GM18511 (cell line): Measurements from ENCODE around the gene LENG1.

Experiments
- ATAC-seq: cut with Tn5 transposase; IDR thresholded peaks from one replicate; pipeline ENCODE4 v1.9.1; 2021; ENCODE audit warnings: mild to moderate bottlenecking, moderate library complexity; ENCODE audit not compliant: unreplicated experiment

LENG1 gene

GRCh38 chr19:54142166-54142780, 17.2 kb downstream of the LENG1 start:
- no peak for ATAC-seq

DNA sequence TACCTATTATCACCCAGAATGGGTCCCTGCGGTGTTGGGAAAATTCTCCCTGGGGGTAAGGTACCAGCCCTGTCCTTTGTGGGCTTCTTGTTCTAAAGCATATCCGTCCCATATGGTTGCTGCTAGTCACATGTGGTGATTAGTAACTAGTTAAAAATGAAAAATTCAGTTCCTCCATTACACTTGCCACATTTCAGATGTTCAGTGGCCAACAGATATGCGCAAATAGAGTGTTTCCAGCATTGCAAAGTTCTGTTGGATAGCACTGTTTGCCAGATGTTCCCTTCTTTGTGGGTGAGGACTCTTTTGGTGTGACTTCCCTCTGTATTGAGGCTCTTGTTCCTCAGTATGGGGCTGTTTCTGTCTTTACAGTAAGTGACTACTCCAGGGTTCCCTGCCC, 18.2 kb downstream of the LENG1 start:
- ATAC-seq, result no peak

GRCh38 chr19:54138489-54139256, 20.8 kb downstream of the LENG1 start:
- ATAC-seq, result no peak

- ATAC-seq, result no peak
Measured at GRCh38 chr19:54137699-54138488, 21.6 kb downstream of the LENG1 start, which contains the start of gene CNOT3. Gene CNOT3 (plus strand): TSS chr19:54137762. CDS start chr19:54142979, 5,217 bp downstream.

- ATAC-seq, result peak; percentile 82
Measured at GRCh38 chr19:54136864-54137698, 22.4 kb downstream of the LENG1 start.

DNA sequence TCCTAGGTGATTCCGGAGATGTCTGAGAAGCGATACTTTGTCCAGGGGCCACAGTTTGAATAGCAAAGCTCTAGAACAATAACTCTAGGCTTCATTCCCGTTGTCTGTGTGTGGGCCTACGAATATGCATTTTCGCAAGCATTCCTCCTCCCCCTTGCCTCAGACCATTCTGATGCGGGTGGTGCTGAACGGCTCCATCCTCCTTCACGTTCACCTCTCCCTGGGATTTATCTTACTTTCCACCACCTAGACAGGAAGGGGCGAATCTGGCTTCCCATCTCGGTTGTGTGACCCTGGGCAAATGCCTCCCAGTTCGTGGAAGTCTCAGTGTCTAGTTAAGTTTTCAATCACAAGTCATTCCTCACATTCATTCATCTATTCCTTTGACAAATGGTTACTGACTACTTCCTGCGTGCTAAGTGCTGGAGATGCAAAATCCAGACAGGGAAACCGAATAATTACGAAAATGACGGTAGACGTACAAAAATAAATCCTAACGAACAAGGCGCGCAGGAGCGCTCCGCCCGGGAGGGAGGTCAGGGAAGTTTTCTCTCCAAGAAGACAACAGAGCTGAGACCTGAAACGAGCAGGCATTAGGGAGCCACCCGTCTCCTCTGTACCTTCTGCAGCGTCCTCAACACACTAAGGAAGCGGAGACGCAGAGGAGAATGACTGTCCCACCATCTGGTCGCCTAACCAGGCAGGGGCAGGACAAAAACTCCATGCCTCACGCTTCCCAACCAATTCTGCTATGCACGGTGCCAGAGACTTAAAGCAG, 23.2 kb downstream of the LENG1 start:
- no peak for ATAC-seq

GRCh38 chr19:54133957-54134590, 25.4 kb downstream of the LENG1 start:
- ATAC-seq, result no peak

DNA sequence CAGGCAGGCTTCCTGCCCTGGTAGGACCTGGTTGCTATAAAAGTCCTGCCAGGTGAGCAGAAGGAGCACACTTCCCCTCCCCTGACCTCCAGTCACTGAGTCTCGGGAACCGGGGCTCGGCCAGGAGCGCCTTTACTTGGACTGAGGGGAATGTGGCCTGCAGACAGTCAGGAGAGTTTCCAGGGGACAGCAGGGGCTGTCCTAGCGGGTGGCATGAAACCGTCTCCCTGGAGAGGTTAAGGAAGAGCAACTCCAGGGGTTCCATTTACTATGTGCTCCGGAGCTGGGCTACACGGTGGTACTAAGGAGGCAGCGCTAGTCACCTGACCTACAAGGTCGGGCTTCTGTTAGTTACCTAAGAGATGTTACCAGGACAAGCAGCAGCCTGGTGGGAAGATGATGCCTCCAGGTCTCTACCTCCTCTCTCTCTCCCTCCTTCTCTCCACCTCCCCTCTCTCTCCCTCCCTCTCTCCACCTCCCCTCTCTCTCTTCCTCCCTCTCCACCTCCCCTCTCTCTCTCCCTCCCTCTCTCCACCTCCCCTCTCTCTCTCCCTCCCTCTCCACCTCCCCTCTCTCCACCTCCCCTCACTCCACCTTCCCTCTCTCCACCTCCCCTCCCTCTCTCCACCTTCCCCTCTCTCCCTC, 26.1 kb downstream of the LENG1 start:
- no peak for ATAC-seq

GRCh38 chr19:54129617-54129996, 29.9 kb downstream of the LENG1 start:
- ATAC-seq, result no peak

DNA sequence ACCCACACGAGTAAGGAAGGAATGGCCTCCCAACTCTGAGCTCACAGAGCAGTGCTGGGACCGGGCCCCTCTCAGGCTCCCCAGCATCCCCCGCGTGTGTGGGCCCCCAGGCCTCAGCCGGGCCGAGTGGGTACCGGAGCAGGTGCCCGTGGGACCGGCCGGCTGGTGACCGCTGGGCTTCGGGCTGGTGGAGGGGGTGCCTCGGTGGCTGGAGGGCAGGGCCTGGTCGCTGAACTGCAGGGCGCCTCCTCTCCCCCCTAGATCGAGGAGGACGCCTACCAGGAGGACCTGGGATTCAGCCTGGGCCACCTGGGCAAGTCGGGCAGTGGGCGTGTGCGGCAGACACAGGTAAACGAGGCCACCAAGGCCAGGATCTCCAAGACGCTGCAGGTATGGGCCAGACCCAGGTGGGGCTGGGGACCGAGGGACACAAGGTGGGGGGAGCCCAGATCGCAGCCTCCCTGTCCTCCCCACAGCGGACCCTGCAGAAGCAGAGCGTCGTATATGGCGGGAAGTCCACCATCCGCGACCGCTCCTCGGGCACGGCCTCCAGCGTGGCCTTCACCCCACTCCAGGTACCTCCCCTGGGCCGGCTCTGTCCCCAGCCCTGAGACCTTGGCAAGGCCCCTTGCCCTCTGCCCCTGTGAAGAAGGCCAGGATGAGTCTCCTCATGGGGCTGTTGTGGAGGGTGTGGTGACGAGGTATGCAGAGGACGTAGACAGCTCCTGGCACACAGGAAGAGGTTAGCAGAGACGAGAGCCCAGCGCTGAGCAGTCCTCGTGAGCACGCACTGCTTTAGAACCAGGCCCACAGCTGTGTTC, 30.5 kb downstream of the LENG1 start:
- no peak for ATAC-seq

DNA sequence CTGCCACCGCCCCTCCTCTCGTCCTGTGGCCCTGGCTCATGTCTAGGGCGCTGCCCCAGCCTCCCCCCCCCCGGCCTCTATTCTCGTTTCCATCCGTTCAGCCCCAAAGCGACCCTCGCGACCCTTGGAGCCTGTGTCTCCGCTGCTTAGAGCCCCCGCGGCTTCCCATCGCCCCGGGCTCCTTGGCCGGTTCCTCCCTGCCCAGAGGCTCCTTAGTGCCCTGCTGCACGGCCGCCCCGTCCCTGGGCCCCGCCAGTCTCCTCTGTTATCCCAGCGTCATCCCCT, 31.1 kb downstream of the LENG1 start:
- no peak for ATAC-seq

DNA sequence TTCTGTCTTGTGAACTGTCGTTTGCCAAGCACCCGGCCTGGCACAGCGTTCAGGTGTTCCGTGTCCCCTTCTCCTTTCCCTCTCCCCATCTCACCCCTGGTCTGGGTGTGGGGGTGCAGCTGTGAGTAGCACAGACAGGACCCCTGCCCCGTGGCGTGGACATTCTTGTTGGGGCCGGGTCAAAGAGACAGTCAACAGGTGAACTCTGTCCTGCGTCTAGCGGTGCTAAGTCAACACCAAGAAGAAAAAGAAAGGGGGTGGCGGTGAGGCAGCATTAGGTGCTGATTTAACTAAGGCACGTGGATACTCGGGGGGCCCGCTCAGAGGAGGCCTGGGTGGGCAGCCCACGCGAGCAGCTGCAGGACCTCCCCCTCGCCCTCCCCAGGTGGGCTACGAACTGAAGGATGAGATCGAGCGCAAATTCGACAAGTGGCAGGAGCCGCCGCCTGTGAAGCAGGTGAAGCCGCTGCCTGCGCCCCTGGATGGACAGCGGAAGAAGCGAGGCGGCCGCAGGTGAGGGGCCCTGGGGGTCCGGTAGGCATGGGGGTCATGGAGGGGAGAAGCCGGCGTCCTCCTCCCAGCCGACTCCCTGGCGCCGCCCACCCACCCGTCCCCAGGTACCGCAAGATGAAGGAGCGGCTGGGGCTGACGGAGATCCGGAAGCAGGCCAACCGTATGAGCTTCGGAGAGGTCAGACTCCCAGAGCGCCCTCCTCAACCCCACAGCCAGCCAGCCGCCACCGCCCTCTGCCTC, 31.7 kb downstream of the LENG1 start:
- ATAC-seq, result no peak

GRCh38 chr19:54125713-54126112, 33.8 kb downstream of the LENG1 start:
- no peak for ATAC-seq

GRCh38 chr19:54124393-54124792, 35.1 kb downstream of the LENG1 start:
- no peak for ATAC-seq

GRCh38 chr19:54123682-54124081, 35.8 kb downstream of the LENG1 start:
- ATAC-seq, result no peak

DNA sequence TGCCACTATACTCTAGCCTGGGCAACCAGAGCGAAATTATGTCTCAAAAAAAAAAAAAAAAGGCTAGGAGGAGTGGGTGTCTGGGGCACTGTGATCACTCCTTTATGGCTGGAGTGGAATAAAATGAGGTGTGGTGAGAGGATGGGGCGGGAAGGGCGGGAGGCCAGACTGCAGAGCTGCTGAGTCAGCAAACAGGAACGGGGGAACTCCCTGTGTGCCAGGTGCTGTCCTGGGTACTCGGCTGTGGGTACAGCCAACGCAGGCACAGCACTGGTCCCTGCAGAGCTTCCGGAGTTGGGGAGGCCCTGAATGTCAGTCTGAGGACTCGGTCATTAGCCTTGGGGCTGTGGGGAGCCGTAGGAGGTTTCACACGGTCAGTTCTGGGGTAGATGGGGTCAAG, 38.3 kb downstream of the LENG1 start:
- no peak for ATAC-seq

DNA sequence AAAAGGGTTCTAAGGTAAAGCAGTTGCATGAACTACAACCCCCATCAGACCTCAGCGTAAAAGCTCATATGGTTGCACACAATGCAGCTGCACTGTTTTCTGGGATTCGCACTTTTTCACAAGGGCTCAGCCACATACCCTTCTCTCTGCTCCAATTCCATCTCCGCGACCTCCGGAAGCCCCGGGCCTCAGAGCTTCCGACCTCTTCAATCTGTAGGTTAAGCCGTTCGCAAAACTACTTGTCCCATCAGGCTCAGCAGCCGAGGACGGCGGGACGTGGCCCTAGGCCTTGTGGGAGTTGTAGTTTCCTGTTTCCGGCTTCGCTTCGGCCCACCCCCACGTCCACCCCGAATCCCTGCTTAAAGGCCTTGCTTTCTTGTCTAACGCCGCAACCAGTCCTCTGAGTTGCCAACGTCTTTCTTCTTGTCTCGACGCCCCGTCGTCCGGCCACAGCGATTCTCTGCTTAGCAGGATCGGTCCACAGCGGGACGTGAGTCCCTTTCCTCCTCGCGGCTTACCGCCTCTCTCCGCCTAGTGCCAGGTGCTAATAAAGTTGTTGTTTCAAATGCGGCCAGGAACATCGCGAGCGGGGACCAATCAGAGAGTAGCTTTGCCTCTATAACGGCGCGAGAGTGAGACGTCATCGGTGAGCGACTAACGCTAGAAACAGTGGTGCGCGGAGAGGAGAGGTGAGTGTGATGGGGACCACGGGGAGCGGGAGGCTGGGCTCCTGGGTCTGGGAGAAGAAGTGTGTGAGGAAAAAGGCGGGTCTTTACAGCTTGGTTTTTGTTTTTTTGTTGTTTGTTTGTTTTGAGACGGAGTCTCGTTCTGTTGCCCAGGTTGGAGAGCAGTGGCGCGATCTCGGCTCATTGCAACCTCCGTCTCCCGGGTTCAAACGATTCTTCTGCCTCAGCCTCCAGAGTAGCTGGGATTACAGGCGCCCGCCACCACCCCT, 44.1 kb downstream of the LENG1 start, which contains the start of the genes PRPF31 and TFPT:
Gene PRPF31 (plus strand): TSS at position 646 of the 955 bp plus-strand sequence. CDS start 2,525 bp downstream, outside the sequence.
Gene TFPT (minus strand): TSS at position 549 of the 955 bp plus-strand sequence. CDS start 388 bp downstream, at position 161.
- ATAC-seq, result peak; percentile 92
